ENCODE results near the gene CPVL. TPM values are rescaled to one million over a fixed set of nuclear protein-coding genes. Genes with fewer than 3 reads are reported as not detected.

The CPVL gene
- polyA plus RNA-seq, 3 donors = 410 to 1,111 (median 1,108) TPM

DNA sequence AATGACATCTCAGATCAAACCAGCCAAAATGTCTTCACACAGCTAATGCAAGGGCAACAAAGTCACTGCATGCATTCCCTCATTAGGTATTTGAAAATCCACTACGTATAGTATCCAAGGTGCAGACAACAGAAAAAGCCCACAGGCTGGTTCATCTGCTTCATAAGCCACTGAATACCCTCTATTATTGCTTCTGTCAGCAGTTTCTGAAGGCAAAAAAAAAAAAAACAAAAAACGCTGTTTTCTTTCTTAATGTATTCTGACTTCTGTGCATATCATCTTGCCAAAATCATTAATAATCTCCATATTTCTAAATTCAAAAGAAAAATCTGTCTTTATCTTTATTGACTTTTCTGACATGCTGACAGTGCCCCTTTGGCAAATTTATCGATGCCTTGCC, 13.4 kb downstream of the CPVL start:
- Mint-ChIP-seq H3K36me3 (peaks cover 41 to 47% of the 10 kb centered on the region in 2 donors), H3K27ac (no peak overlapping the region), H3K4me1 (peaks cover 92% of the 10 kb centered on the region), H3K9me3 (peaks cover 0 to 11% (median 5%) of the 10 kb centered on the region in 7 donors), H3K4me3 (no peak overlapping the region), H3K27me3 (ENCODE audit: low read depth in 3 of 3) (no peaks in the 10 kb centered on the region)
- peaks cover 0 to 15% of the 10 kb centered on the region in 2 donors for H3K36me3 ChIP-seq (replicated peaks in 1 of 2; ENCODE audit: control insufficient read depth in 1 of 2, insufficient read depth in 2 of 2, low read length in 2 of 2)
- H3K27ac ChIP-seq (ENCODE audit: low read depth in 1 of 2, low read length in 2 of 2) = no peak overlapping the region
- no peak overlapping the region for H2AFZ ChIP-seq (ENCODE audit: insufficient read depth, low read depth, low read length, poor library complexity, severe bottlenecking)
- intact Hi-C loops (cut with micrococcal nuclease) = no loop called here
- no peaks in the 10 kb centered on the region for H3K27me3 ChIP-seq (ENCODE audit: control insufficient read depth in 2 of 2, insufficient read depth in 2 of 2, low read length in 2 of 2)
- H3K79me2 ChIP-seq (ENCODE audit: insufficient read depth, low read length) = peaks cover 97% of the 10 kb centered on the region
- H3K4me1 ChIP-seq (ENCODE audit: control insufficient read depth in 1 of 2, insufficient read depth in 2 of 2, low read length in 2 of 2) = peaks cover 82 to 91% of the 10 kb centered on the region in 2 donors
- no peak overlapping the region for H3K4me2 ChIP-seq (replicated peaks; ENCODE audit: extremely low read depth, low read length, poor library complexity, severe bottlenecking)
- 100% methylated on average over 1 of the region's 3 CpGs for WGBS (ENCODE audit: insufficient coverage)
- TF ChIP-seq, protein P1, sequence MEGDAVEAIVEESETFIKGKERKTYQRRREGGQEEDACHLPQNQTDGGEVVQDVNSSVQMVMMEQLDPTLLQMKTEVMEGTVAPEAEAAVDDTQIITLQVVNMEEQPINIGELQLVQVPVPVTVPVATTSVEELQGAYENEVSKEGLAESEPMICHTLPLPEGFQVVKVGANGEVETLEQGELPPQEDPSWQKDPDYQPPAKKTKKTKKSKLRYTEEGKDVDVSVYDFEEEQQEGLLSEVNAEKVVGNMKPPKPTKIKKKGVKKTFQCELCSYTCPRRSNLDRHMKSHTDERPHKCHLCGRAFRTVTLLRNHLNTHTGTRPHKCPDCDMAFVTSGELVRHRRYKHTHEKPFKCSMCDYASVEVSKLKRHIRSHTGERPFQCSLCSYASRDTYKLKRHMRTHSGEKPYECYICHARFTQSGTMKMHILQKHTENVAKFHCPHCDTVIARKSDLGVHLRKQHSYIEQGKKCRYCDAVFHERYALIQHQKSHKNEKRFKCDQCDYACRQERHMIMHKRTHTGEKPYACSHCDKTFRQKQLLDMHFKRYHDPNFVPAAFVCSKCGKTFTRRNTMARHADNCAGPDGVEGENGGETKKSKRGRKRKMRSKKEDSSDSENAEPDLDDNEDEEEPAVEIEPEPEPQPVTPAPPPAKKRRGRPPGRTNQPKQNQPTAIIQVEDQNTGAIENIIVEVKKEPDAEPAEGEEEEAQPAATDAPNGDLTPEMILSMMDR (IDR thresholded peaks at IDR 0.05) = no peak
- no peak for DNase-seq
- H3K9me3 ChIP-seq (replicated peaks in 1 of 2; ENCODE audit: control insufficient read depth in 1 of 2, insufficient read depth in 1 of 2, low read length in 2 of 2) = no peaks in the 10 kb centered on the region
- H3K9ac ChIP-seq (ENCODE audit: insufficient read depth, low read length, poor library complexity, severe bottlenecking) = no peak overlapping the region
- H4K20me1 ChIP-seq (ENCODE audit: insufficient read depth, low read length) = peaks cover 50% of the 10 kb centered on the region
- H3K4me3 ChIP-seq (replicated peaks in 1 of 3; ENCODE audit: low read depth in 2 of 3, low read length in 3 of 3) = no peak overlapping the region

DNA sequence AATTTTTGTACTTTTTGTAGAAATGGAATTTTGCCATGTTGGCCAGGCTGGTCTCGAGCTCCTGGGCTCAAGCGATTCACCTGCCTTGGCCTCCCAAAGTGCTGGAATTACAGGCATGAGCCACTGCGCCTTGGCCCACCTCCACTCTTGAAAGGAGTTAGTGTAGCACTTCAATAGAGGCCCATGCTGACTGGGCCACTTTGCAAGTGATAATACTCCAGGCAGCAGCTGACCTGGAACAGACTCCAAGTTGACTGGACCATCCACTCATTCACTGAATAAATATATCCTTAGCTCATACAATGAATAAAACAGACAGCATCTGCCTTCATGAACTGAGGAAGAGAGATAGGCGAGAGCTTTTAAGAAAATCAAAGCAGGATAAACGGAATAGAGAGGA, 14.7 kb downstream of the CPVL start:
- H3K4me2 ChIP-seq (replicated peaks; ENCODE audit: extremely low read depth, low read length, poor library complexity, severe bottlenecking) = no peak overlapping the region
- intact Hi-C loops (cut with micrococcal nuclease) = no loop called here
- no peak overlapping the region for H3K4me3 ChIP-seq (replicated peaks in 1 of 3; ENCODE audit: low read depth in 2 of 3, low read length in 3 of 3)
- no peaks in the 10 kb centered on the region for H3K9me3 ChIP-seq (replicated peaks in 1 of 2; ENCODE audit: control insufficient read depth in 1 of 2, insufficient read depth in 1 of 2, low read length in 2 of 2)
- Mint-ChIP-seq H3K4me1 (peaks cover 81% of the 10 kb centered on the region), H3K36me3 (peaks cover 39 to 49% of the 10 kb centered on the region in 2 donors), H3K4me3 (no peak overlapping the region), H3K9me3 (peaks cover 0 to 8% (median under 1%) of the 10 kb centered on the region in 7 donors), H3K27ac (peak overlapping the region in 6 of 7 donors; percentile 4 to 80 (median 57)), H3K27me3 (ENCODE audit: low read depth in 3 of 3) (no peaks in the 10 kb centered on the region)
- H4K20me1 ChIP-seq (ENCODE audit: insufficient read depth, low read length) = peaks cover 63% of the 10 kb centered on the region
- TF ChIP-seq, protein P1 (IDR thresholded peaks at IDR 0.05) = no peak
- peaks cover 0 to 23% of the 10 kb centered on the region in 2 donors for H3K36me3 ChIP-seq (replicated peaks in 1 of 2; ENCODE audit: control insufficient read depth in 1 of 2, insufficient read depth in 2 of 2, low read length in 2 of 2)
- peaks cover 69 to 84% of the 10 kb centered on the region in 2 donors for H3K4me1 ChIP-seq (ENCODE audit: control insufficient read depth in 1 of 2, insufficient read depth in 2 of 2, low read length in 2 of 2)
- 100% methylated on average over 5 of the region's 5 CpGs for WGBS (ENCODE audit: insufficient coverage)
- H2AFZ ChIP-seq (ENCODE audit: insufficient read depth, low read depth, low read length, poor library complexity, severe bottlenecking) = no peak overlapping the region
- DNase-seq = no peak
- H3K27me3 ChIP-seq (ENCODE audit: control insufficient read depth in 2 of 2, insufficient read depth in 2 of 2, low read length in 2 of 2) = no peaks in the 10 kb centered on the region
- peak overlapping the region in 1 of 2 donors; percentile 49 for H3K27ac ChIP-seq (ENCODE audit: low read depth in 1 of 2, low read length in 2 of 2)
- H3K79me2 ChIP-seq (ENCODE audit: insufficient read depth, low read length) = peaks cover 97% of the 10 kb centered on the region
- H3K9ac ChIP-seq (ENCODE audit: insufficient read depth, low read length, poor library complexity, severe bottlenecking) = no peak overlapping the region

Measured in CD14-positive monocyte (primary cell).